Measurements from ENCODE around the gene VWDE. TPM values are rescaled to one million over a fixed set of nuclear protein-coding genes. Genes with fewer than 3 reads are reported as not detected.

The VWDE gene
- total RNA-seq, 1 donor from 2014 or later, result 1.7 TPM

- no peak for DNase-seq (ENCODE audit: low spot score)
Measured at GRCh38 chr7:12290761-12291160, 112.9 kb downstream of the VWDE start.

- DNase-seq (ENCODE audit: low spot score), result no peak
Measured at GRCh38 chr7:12289996-12290395, 113.7 kb downstream of the VWDE start.

- DNase-seq (ENCODE audit: low spot score), result no peak
Measured at GRCh38 chr7:12287901-12288300, 115.8 kb downstream of the VWDE start.

DNA sequence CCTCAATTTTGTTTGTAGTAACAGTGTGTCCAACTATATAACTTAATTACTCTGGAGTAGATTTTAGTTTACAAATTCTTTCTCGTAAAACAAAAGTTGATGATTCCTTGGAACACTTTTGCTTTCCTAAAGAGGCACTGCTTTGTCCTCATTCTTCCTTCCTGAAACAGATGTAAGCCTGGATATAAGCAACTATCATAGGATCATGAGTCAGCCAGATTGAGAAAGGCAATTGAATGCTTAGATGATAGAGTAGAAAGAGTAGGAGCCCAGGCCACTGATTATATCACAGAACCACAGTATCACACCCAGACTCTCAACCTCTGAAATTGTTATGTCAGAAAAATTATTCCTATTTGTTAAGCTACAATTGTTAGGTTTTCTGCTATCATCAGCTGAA lies 122.6 kb downstream of the VWDE start:
- DNase-seq (ENCODE audit: low spot score), result no peak

Other genes with a start within 250 kb of the VWDE start
- 57.6 TPM for gene TMEM106B, start 192.6 kb downstream of the VWDE start, total RNA-seq
- 10.6 TPM for gene SCIN, start 166.9 kb upstream of the VWDE start, total RNA-seq